Gastroesophageal sphincter (tissue), 4 donors: Measurements from ENCODE around the gene ZNF185. TPM values are rescaled to one million over a fixed set of nuclear protein-coding genes. Genes with fewer than 3 reads are reported as not detected.

ENCODE experiments used
- ATAC-seq: fragments of 150-250 bp; one replicate; pipeline ENCODE4 v1.9.1; 2016; ENCODE audit warnings: mild to moderate bottlenecking, moderate library complexity
- H3K27ac ChIP-seq, 4 donors: fragments of 200-600 bp; sonication (generic) in 3 of 4; 1 replicate in 3 of 4; 2 replicates in 1 of 4; pipeline ENCODE4 v1.5.1; 2016 to 2019
- H3K27me3 ChIP-seq: fragments of 200-600 bp; sonication (generic); one replicate; pipeline ENCODE4 v1.5.1; 2019
- H3K36me3 ChIP-seq, 2 donors: fragments of 200-600 bp; sonication (generic); one replicate each; pipeline ENCODE4 v1.5.1; 2019; ENCODE audit warnings: control low read depth in 1 of 2
- H3K4me1 ChIP-seq, 3 donors: fragments of 200-600 bp; sonication (generic); 1 replicate in 2 of 3; 2 replicates in 1 of 3; pipeline ENCODE4 v1.5.1; 2016 to 2019; ENCODE audit warnings: control low read depth in 2 of 3
- H3K4me3 ChIP-seq, 2 donors: fragments of 200-600 bp; sonication (generic); one replicate each; pipeline ENCODE4 v1.5.1; 2019; ENCODE audit warnings: mild to moderate bottlenecking in 1 of 2, moderate library complexity in 1 of 2
- H3K9me3 ChIP-seq, 3 donors: fragments of 200-600 bp; sonication (generic); one replicate each; pipeline ENCODE4 v1.5.1; 2017 to 2019; ENCODE audit warnings: control low read depth in 2 of 3
- EP300 ChIP-seq: sonication (generic); formaldehyde crosslinking; IDR thresholded peaks from one replicate; pipeline ENCODE4 v1.6.1; 2017; ENCODE audit warnings: antibody characterized with exemption, mild to moderate bottlenecking
- POLR2A ChIP-seq, 2 donors: fragments of 450-650 bp; IDR thresholded peaks; one replicate each; pipeline ENCODE4 v1.6.1; 2017; ENCODE audit warnings: antibody characterized with exemption in 2 of 2, mild to moderate bottlenecking in 2 of 2, moderate library complexity in 1 of 2
- POLR2AphosphoS5 ChIP-seq: sonication (generic); formaldehyde crosslinking; IDR thresholded peaks from one replicate; pipeline ENCODE4 v1.6.1; 2017; ENCODE audit warnings: antibody characterized with exemption
- WGBS, 2 donors: methylation state at CpG; one replicate each; pipeline ENCODE4 v1.1.5; 2018; ENCODE audit warnings: low coverage in 1 of 2; 5-methylcytosine and 5-hydroxymethylcytosine counted together
- total RNA-seq, 4 donors: library from RNA; depleted of rRNA; stranded (reverse); fragments of >200 nt; gene quantifications; one replicate each; pipeline ENCODE4 v1.1.0, GENCODE V29; 2016
- TF ChIP-seq, protein P1 (sequence below), 4 experiments: fragments of 200-600 bp in 2 of 4; fragments of 450-650 bp in 2 of 4; sonication (generic) in 1 of 4; IDR thresholded peaks; one replicate each; pipeline ENCODE4 v1.5.1; 2017 to 2019; ENCODE audit warnings: antibody characterized with exemption in 4 of 4, mild to moderate bottlenecking in 2 of 4, moderate library complexity in 2 of 4

Gene ZNF185
- total RNA-seq, 4 donors from 2014 or later: 2.7 to 13.7 (median 3.6) TPM

DNA sequence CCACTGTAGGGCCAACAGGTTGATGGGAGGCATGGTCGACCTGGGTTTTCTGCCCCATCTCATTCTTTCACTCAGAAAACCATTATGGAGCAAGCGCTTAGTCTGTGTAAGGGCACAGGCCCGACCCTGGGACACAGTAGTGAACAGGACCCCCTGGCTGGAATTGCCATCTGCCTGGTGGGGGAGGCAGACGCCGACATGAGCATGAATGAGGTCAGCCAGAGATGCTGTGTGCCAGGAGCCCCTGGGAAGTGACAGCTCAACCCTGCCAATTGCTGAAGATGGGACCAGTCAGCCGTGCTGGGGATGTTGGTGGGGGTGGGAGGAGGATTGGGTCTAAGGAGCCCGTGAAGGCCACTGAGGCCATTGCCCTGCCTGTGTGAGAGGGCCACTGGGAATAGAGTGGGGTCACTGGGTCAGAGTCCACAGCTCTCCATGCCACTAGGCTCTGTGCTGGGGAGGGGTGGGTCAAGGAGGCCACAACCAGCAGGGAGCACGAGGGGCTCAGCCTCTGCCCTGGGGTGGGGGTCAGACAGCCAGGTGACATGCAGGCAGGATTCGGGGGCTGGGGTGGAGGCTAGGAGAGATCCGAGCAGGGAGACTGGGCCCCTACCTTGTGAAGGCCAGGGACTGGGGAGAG lies 31.0 kb downstream of the ZNF185 start:
- TF ChIP-seq POLR2AphosphoS5 (no peak), POLR2A (IDR thresholded peaks at IDR 0.05) (no peak), EP300 (no peak)
- TF ChIP-seq, protein P1, sequence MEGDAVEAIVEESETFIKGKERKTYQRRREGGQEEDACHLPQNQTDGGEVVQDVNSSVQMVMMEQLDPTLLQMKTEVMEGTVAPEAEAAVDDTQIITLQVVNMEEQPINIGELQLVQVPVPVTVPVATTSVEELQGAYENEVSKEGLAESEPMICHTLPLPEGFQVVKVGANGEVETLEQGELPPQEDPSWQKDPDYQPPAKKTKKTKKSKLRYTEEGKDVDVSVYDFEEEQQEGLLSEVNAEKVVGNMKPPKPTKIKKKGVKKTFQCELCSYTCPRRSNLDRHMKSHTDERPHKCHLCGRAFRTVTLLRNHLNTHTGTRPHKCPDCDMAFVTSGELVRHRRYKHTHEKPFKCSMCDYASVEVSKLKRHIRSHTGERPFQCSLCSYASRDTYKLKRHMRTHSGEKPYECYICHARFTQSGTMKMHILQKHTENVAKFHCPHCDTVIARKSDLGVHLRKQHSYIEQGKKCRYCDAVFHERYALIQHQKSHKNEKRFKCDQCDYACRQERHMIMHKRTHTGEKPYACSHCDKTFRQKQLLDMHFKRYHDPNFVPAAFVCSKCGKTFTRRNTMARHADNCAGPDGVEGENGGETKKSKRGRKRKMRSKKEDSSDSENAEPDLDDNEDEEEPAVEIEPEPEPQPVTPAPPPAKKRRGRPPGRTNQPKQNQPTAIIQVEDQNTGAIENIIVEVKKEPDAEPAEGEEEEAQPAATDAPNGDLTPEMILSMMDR (IDR thresholded peaks at IDR 0.05): no peak
- no CpG with 5 or more reads among the region's 10 CpGs for WGBS, 2 donors
- no peaks in the 10 kb centered on the region for H3K9me3 ChIP-seq
- no peaks in the 10 kb centered on the region for H3K27me3 ChIP-seq
- H3K4me3 ChIP-seq: no peak overlapping the region
- ATAC-seq: no peak
- peaks cover 0 to 6% (median 0%) of the 10 kb centered on the region in 3 donors for H3K4me1 ChIP-seq
- H3K27ac ChIP-seq: no peak overlapping the region
- H3K36me3 ChIP-seq: no peaks in the 10 kb centered on the region

DNA sequence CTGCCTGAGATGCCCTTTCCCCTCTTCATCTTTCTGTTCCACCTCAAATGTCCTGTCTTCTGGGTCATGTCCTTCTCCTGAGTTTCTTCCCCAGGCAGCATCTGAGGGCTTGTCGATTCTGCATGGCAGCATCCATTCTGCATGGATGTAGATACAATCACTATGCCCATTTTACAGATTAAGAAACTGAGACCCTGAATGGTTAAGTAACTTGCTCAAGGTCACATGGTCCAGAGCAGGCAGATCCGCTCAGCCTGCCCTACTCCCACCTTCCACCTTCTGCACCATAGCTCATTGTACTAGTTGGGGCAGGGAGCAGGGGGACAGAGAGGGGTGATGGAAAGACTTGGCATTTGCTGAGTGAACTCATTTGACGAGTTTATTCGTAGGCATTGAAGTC lies 32.0 kb downstream of the ZNF185 start:
- no peak for ATAC-seq
- H3K4me3 ChIP-seq: no peak overlapping the region
- H3K4me1 ChIP-seq: peaks cover 0 to 6% (median 0%) of the 10 kb centered on the region in 3 donors
- H3K36me3 ChIP-seq: no peaks in the 10 kb centered on the region
- H3K27ac ChIP-seq: no peak overlapping the region
- no peak for TF ChIP-seq POLR2AphosphoS5
- no peak for TF ChIP-seq POLR2A (IDR thresholded peaks at IDR 0.05)
- TF ChIP-seq, protein P1 (IDR thresholded peaks at IDR 0.05): no peak
- TF ChIP-seq EP300: no peak
- no CpG with 5 or more reads among the region's 4 CpGs for WGBS, 2 donors
- no peaks in the 10 kb centered on the region for H3K27me3 ChIP-seq
- H3K9me3 ChIP-seq: no peaks in the 10 kb centered on the region

DNA sequence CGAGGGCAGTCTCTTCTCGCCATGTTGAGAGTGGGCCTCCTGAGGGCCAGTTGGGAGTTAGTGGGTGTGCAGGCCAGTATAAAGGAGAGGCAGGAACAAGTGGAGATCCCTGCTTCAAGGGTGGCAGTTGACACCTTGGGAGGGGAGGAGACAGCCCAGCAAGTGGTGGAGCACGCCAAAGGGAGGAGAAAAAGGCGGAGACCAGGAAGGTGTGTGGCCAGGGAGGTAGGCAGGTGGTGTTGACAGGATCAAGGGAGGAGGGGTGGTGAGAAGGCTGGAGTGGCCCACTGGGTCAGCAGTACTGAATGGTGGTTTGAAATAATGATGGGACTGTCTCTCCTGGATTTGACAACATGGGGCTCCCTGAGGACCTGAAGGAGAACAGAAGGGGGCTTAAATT lies 32.6 kb downstream of the ZNF185 start:
- H3K27ac ChIP-seq: no peak overlapping the region
- 79% methylated on average over 2 of the region's 4 CpGs; no CpG with 5 or more reads in 1 of the 2 donors for WGBS, 2 donors
- H3K4me3 ChIP-seq: no peak overlapping the region

GRCh38 chrX:152932144-152932543 lies 34.3 kb downstream of the ZNF185 start:
- Histone ChIP-seq H3K4me3 (no peak overlapping the region), H3K27me3 (no peaks in the 10 kb centered on the region), H3K36me3 (no peaks in the 10 kb centered on the region), H3K27ac (no peak overlapping the region), H3K9me3 (no peaks in the 10 kb centered on the region), H3K4me1 (no peaks in the 10 kb centered on the region)
- WGBS, 2 donors: 40% methylated on average over 1 of the region's 6 CpGs; no CpG with 5 or more reads in 1 of the 2 donors
- no peak for ATAC-seq
- no peak for TF ChIP-seq POLR2AphosphoS5
- no peak for TF ChIP-seq EP300
- TF ChIP-seq POLR2A (IDR thresholded peaks at IDR 0.05): no peak

More for the DNA sequence above, 32.6 kb downstream of the ZNF185 start:
- H3K4me1 ChIP-seq: peaks cover 0 to 6% (median 0%) of the 10 kb centered on the region in 3 donors
- TF ChIP-seq POLR2A (IDR thresholded peaks at IDR 0.05) (no peak), POLR2AphosphoS5 (no peak)
- TF ChIP-seq, protein P1 (IDR thresholded peaks at IDR 0.05): no peak
- no peaks in the 10 kb centered on the region for H3K9me3 ChIP-seq
- no peak for ATAC-seq
- H3K27me3 ChIP-seq: no peaks in the 10 kb centered on the region
- H3K36me3 ChIP-seq: no peaks in the 10 kb centered on the region

DNA sequence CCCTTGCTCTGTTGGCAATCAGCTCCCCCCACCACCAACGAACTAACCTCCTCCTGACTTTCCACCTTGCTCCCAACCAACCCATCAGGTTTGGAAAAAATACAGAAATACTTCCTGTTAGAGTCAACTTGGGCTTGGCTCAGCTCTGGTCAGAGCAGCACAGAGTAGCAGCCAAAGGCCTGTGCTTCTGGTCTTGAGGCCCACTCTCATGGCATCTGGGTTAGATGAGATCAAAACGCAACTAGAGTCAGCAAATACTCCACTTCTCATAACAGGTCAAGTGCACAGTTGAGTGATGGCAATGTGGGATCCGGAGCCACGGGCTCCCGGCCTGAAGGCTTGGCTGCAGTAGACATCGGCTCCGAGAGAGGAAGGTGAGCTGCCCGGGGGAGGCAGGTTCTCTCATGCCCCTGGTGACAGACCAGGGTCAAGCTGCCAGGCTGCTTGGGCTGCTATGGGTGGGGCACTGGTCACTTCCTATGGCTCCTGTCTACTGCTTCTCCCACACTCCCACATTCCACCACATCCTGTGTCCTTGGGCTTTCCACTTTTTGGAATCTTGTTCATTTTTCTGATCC lies 34.8 kb downstream of the ZNF185 start:
- WGBS, 2 donors: no CpG with 5 or more reads among the region's 8 CpGs
- H3K27ac ChIP-seq: no peak overlapping the region
- no peak for ATAC-seq
- H3K4me1 ChIP-seq: no peaks in the 10 kb centered on the region
- no peak overlapping the region for H3K4me3 ChIP-seq
- H3K9me3 ChIP-seq: no peaks in the 10 kb centered on the region
- H3K36me3 ChIP-seq: no peaks in the 10 kb centered on the region
- H3K27me3 ChIP-seq: no peaks in the 10 kb centered on the region
- TF ChIP-seq, protein P1 (IDR thresholded peaks at IDR 0.05): no peak
- TF ChIP-seq POLR2AphosphoS5 (no peak), POLR2A (IDR thresholded peaks at IDR 0.05) (no peak), EP300 (no peak)
